OCI-LY7 (cell line): ENCODE results near the gene FAM25A. TPM values are rescaled to one million over a fixed set of nuclear protein-coding genes. Genes with fewer than 3 reads are reported as not detected.
"Not testable (repeated sequence)": the region's sequence is repeated elsewhere in the genome, so short reads cannot be mapped to it uniquely, and the experiment has no call there.

Source experiments
- Bru-seq: library from RNA; stranded (reverse); fragments of 400-500 nt; gene quantifications from one replicate; lab custom pipeline; 2021; lab: Mats Ljungman, UMichigan
- BruChase-seq, 2 experiments: library from RNA; stranded (reverse); fragments of 400-500 nt; gene quantifications; one replicate each; lab custom pipeline; 2021; lab: Mats Ljungman, UMichigan
- BruUV-seq: library from RNA; stranded (reverse); fragments of 400-500 nt; replicated peaks from 2 replicates; lab custom pipeline; 2021; lab: Mats Ljungman, UMichigan
- CTCF ChIA-PET: fragments of 300-600 bp; sonication (Branson Sonifier 250); formaldehyde crosslinking; loops from one replicate; lab custom pipeline; 2022; ENCODE audit warnings: antibody characterized with exemption; ENCODE audit not compliant: unreplicated experiment; lab: Charles Lee
- POLR2A ChIA-PET: fragments of 300-600 bp; sonication (Branson Sonifier 250); formaldehyde crosslinking; loops from one replicate; lab custom pipeline; 2022; ENCODE audit warnings: antibody characterized with exemption; lab: Charles Lee
- DNase-seq: peaks from one replicate; pipeline ENCODE4 v3.0.0-alpha.2; 2015; ENCODE audit warnings: low spot score
- H2AFZ ChIP-seq: fragments of 200-600 bp; sonication (generic), shearing (Covaris generic); 2 replicates; pipeline ENCODE4 v1.6.1; 2014; ENCODE audit warnings: mild to moderate bottlenecking, antibody characterized with exemption, low read length, moderate library complexity
- H3K27ac ChIP-seq: fragments of 200-600 bp; sonication (generic); 2 replicates; pipeline ENCODE4 v1.5.1; 2014; ENCODE audit warnings: mixed run types, low read depth, mild to moderate bottlenecking, moderate library complexity, low read length, inconsistent platforms; ENCODE audit not compliant: poor library complexity, severe bottlenecking
- H3K36me3 ChIP-seq: fragments of 200-600 bp; sonication (generic); 2 replicates; pipeline ENCODE4 v1.6.1; 2014; ENCODE audit warnings: mild to moderate bottlenecking, antibody characterized with exemption, low read length, moderate library complexity, mixed read lengths; ENCODE audit not compliant: insufficient read depth
- H3K4me1 ChIP-seq: fragments of 200-600 bp; sonication (generic); 2 replicates; pipeline ENCODE4 v1.5.1; 2014; ENCODE audit warnings: mild to moderate bottlenecking, low read length; ENCODE audit not compliant: insufficient read depth, poor library complexity, severe bottlenecking
- H3K4me2 ChIP-seq: fragments of 200-600 bp; sonication (generic); 2 replicates; pipeline ENCODE4 v1.6.1; 2014; ENCODE audit warnings: mild to moderate bottlenecking, low read length
- H3K4me3 ChIP-seq: fragments of 200-600 bp; sonication (generic); 2 replicates; pipeline ENCODE4 v1.5.1; 2014; ENCODE audit warnings: mild to moderate bottlenecking, low read depth, low read length; ENCODE audit not compliant: poor library complexity, severe bottlenecking
- H3K79me2 ChIP-seq: fragments of 200-600 bp; sonication (generic); 2 replicates; pipeline ENCODE4 v1.6.1; 2016; ENCODE audit warnings: low read depth, mild to moderate bottlenecking, low read length, moderate library complexity, mixed read lengths; ENCODE audit not compliant: insufficient read depth
- H3K9me2 ChIP-seq: fragments of 200-600 bp; sonication (generic); 2 replicates; pipeline ENCODE4 v1.6.1; 2016; ENCODE audit warnings: mild to moderate bottlenecking, low read length, mixed read lengths; ENCODE audit not compliant: insufficient read depth
- H3K9me3 ChIP-seq: fragments of 200-600 bp; sonication (generic); 2 replicates; pipeline ENCODE4 v1.6.1; 2014; ENCODE audit warnings: mild to moderate bottlenecking, mixed run types, low read length, mixed read lengths
- H4K20me1 ChIP-seq: fragments of 200-600 bp; sonication (generic); 2 replicates; pipeline ENCODE4 v1.6.1; 2014; ENCODE audit warnings: mild to moderate bottlenecking, antibody characterized with exemption, low read length, moderate library complexity, mixed read lengths; ENCODE audit not compliant: insufficient read depth
- EZH2phosphoT487 ChIP-seq: fragments of 200-600 bp; sonication (generic); IDR thresholded peaks from 2 replicates; pipeline ENCODE4 v1.6.1; 2018; ENCODE audit warnings: low read depth, borderline replicate concordance, mild to moderate bottlenecking, mixed run types, antibody characterized with exemption, low read length, moderate library complexity, mixed read lengths
- intact Hi-C: fragments of 100-400 bp; cut with micrococcal nuclease; formaldehyde crosslinking; loops from one replicate; pipeline ENCODE4 v1.10.0; 2022; ENCODE audit not compliant: unreplicated experiment
- long read RNA-seq: library from polyadenylated mRNA; stranded (forward); transcript quantifications from one replicate; pipeline ENCODE4 v2.0.0, GENCODE V29; 2022
- total RNA-seq, 2 experiments: library from RNA; depleted of rRNA in 1 of 2; stranded (reverse); fragments of >200 nt in 1 of 2; shearing (Covaris generic) in 1 of 2; gene quantifications; 2 replicates each; pipeline ENCODE4 v1.2.3, GENCODE V29; 2014 to 2022
- TF ChIP-seq, protein P1 (sequence below): fragments of 200-600 bp; sonication (generic); conservative IDR thresholded peaks from 2 replicates; pipeline ENCODE4 v1.5.1; 2014; ENCODE audit warnings: mild to moderate bottlenecking, antibody characterized with exemption, low read length, moderate library complexity, mixed read lengths

Gene FAM25A
- total RNA-seq (2014; rRNA removed; shearing (Covaris generic)) (not detected in 2 replicates), total RNA-seq (2022) (not detected in 2 replicates), Bru-seq, nascent RNA (percentile 32 among the genes with signal in this experiment), BruChase-seq, experiment 1, labeled RNA remaining after a 6-hour chase (not detected), BruChase-seq, experiment 2, labeled RNA remaining after a 2-hour chase (not detected)
- long read RNA-seq = 0 reads

DNA sequence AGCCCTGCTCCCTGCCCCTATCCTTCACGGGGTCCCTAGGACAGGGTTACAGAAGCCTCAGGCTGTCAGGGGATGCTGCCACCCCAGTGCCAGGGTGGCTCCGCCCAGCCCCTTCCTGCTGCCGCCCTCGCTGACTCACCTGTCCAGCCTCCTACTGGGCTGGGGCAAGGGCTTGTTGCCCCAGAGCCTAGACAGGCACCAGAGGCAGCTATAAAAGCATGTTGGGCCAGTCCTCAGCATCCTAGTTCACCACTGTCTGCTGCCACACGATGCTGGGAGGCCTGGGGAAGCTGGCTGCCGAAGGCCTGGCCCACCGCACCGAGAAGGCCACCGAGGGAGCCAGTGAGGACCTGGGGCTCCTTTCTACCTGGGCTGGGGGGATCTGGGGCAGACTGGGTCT lies at the start of gene FAM25A:
Gene FAM25A (plus strand): TSS at position 239 of the 400 bp plus-strand sequence. CDS start 31 bp downstream, at position 270.
- H3K4me3 ChIP-seq, DNase-seq, POLR2A ChIA-PET, H2AFZ ChIP-seq, H3K9me3 ChIP-seq, intact Hi-C loops, H3K9me2 ChIP-seq, BruUV-seq, H3K27ac ChIP-seq, H3K79me2 ChIP-seq, H3K4me1 ChIP-seq, H4K20me1 ChIP-seq, H3K4me2 ChIP-seq, H3K36me3 ChIP-seq, CTCF ChIA-PET: not testable (repeated sequence)

DNA sequence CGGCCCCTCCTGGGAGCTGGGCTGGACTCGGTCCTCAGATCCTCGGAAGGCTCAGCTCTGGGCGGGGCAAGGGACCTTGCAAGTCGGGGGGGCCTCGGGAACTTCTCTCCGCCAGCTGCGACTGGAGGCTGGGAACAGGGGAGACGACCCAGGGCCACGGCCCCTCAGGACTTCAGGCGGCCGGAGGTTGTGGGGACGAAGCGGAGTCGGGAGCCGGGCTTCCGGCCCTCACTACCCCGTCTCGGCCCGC lies 49.2 kb upstream of the FAM25A start:
- ChIA-PET POLR2A (no interaction called here), CTCF (no interaction called here)
- Histone ChIP-seq H3K27ac (no peak overlapping the region), H3K36me3 (no peaks in the 10 kb centered on the region), H3K79me2 (no peaks in the 10 kb centered on the region), H3K4me2 (peak overlapping the region; percentile 47; the same call in 1 of the 2 replicates), H3K9me3 (no peaks in the 10 kb centered on the region), H3K4me1 (no peaks in the 10 kb centered on the region), H3K9me2 (no peaks in the 10 kb centered on the region), H4K20me1 (no peaks in the 10 kb centered on the region), H2AFZ (no peak overlapping the region), H3K4me3 (no peak overlapping the region)
- no peak for DNase-seq
- intact Hi-C loops = no loop called here
- TF ChIP-seq, protein P1, sequence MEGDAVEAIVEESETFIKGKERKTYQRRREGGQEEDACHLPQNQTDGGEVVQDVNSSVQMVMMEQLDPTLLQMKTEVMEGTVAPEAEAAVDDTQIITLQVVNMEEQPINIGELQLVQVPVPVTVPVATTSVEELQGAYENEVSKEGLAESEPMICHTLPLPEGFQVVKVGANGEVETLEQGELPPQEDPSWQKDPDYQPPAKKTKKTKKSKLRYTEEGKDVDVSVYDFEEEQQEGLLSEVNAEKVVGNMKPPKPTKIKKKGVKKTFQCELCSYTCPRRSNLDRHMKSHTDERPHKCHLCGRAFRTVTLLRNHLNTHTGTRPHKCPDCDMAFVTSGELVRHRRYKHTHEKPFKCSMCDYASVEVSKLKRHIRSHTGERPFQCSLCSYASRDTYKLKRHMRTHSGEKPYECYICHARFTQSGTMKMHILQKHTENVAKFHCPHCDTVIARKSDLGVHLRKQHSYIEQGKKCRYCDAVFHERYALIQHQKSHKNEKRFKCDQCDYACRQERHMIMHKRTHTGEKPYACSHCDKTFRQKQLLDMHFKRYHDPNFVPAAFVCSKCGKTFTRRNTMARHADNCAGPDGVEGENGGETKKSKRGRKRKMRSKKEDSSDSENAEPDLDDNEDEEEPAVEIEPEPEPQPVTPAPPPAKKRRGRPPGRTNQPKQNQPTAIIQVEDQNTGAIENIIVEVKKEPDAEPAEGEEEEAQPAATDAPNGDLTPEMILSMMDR = no peak
- no peak for TF ChIP-seq EZH2phosphoT487
- no TSS peak for BruUV-seq

DNA sequence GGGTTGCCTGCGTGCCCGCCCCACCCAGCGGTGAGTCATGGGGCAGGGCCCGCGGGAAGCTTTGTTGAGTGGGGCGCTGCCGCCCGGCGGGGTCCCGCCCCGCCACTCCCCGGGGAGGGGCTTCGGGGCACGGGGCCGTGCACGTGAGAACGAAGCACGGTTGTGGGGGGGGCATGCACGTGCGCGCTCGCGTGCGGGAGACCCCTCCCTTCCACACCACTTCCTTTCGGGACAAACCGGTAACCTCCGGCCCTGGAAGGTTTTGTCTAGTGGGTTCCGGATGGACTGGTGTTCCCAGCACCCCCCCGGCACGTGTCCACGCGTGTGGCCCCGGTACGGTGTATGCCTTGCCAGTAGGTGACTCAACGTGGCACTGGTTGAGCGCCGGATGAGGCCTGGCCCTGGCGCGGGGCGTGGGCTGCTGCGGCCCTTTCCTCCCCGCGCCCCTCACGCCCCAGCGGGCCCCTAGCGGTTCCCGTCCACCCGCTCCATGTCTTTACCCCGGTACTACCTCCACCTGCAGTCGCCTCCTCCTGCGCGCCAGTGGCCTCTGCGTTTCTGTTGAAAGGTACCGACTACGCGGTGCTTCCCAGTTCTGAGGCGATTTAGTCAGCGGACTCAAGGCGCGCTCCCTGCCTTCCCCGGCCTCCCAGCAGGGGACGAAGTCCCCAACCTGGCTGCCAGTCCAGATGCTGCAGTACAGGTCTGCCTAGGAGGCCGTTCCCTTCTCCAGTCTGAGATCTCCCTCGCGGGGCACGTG lies 48.7 kb upstream of the FAM25A start:
- H3K9me2 ChIP-seq = no peaks in the 10 kb centered on the region
- no peaks in the 10 kb centered on the region for H3K9me3 ChIP-seq
- CTCF ChIA-PET = no interaction called here
- H3K4me2 ChIP-seq = peak overlapping the region; percentile 47; the same call in 1 of the 2 replicates
- POLR2A ChIA-PET = no interaction called here
- no peak for DNase-seq
- no peaks in the 10 kb centered on the region for H3K79me2 ChIP-seq
- intact Hi-C loops = no loop called here
- TF ChIP-seq, protein P1 = no peak
- TF ChIP-seq EZH2phosphoT487 = no peak
- no peak overlapping the region for H3K4me3 ChIP-seq
- no peak overlapping the region for H3K27ac ChIP-seq
- BruUV-seq = no TSS peak
- H3K36me3 ChIP-seq = no peaks in the 10 kb centered on the region
- H4K20me1 ChIP-seq = no peaks in the 10 kb centered on the region
- no peaks in the 10 kb centered on the region for H3K4me1 ChIP-seq
- H2AFZ ChIP-seq = no peak overlapping the region
